Hematopoietic multipotent progenitor cell treated with erythropoietin and hydrocortisone succinate and interleukin-3 and kit ligand, for 4 days (in vitro differentiated cells): ENCODE results near the gene CTTN.

Experiments
- DNase-seq: peaks from one replicate; pipeline ENCODE4 v3.0.0-alpha.2; 2015

The CTTN gene

DNA sequence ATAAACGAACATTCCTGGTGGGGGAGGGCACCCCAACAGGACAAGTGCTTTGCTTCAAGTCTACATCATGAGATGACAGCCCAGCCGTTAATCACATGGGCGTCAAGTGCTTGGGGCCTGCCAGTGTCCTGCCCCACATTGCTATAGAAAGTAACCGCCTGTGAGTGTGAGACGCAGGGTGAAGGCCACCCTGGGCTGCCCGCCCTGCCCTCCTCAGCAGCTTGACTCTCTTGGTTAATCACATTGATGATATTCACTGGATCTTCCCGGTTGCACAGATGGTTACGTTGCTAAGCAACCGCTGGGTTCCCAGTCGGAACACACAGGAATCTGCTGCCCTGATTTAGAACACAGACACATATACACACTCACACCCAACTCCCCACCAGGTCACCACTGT lies 79.3 kb downstream of the CTTN start:
- DNase-seq, result no peak

DNA sequence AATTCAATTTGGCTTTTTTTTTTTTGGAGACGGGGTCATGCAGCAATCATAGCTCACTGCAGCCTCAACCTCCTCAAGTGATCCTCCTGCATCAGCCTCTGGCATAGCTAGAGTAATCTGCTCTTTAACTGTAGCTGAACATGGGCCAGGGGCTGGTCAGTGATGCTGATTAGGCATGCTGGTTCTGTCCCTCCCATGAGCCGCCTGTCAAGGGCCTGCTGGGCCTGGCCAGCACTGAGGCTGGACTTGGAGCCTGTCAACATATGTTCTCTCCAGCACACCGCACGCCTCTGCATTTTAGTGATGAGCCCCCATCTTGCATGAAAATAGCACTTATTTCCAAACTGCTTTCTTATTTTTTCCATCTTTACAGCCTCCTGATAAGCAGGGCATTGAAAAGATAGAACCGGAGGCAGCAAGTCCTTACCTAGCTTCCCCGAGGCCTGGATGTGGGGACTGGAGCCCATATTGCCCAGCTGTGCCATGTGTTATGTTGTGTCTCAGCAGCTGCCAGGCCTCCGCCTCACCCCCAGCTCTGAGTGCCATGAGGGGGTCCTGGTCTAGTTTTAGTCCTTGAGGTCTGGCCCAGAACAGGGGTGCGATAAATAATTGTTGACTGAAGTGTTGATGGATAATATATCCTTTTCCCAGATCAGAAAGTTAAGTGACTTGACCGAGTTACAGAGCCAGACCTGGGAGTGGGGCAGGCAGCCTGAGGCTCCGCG lies 80.0 kb downstream of the CTTN start:
- no peak for DNase-seq

DNA sequence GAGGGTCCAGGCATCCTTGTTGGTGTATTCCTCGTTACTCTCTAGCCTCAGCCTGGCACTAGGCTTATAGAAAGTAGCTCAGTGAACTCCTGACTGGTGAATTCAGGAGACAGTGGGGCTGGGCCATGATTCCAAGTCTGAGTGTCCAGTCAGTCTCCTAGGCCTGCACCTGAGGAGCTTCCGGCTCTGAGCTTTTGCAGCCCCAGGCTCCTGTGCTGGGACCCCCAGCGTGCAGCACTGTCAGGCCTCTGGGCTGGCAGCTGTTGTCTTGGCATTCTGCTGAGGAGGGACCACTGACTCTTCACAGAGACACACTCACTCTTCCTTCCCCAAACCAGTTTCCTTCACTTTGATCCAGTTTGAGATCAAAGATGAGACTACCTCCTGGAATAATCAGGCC lies 82.4 kb downstream of the CTTN start:
- no peak for DNase-seq

DNA sequence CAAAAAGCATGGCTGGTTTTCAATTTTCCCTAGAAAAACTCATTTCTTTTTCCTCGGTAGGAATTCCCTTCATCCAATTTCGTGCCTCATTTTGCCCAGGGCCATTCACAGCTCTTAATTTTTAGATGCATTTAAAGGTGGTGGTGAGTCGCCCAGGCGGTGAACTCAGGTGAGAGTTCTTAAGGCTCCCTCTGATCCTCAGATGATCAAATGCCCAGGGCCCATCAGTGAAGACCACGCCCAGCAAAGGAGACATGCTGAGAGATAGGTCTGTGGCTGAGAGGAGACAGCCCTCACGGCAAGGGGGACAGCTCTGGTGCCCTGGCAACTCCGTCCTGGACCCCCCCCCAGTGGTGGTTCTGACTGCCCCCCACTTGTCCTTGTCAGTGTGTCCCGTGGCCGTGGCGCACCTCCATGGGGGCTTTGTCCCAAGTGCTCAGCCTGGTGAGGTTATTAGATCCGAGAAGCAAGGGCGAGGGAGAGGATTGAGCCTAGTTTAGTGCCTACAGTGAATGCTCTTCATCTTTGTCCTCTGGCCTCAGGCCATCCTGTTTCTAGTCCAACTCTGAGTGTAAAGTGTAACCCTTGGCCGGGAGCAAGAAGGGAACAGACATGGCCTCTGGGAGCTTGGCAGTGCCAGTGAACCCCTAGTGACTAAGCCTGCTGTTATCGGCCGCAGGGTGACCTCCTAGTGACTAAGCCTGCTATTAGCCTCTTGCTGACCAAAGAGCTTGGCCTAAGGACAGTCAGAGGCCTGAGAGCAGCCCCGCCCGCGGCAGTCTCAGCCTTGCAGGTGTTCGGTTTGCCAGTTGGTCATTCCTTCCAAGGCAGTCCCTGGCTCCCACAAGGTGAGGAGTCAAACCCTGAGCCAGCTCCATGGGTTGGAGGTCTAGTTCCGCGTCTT lies 83.5 kb downstream of the CTTN start:
- DNase-seq, result no peak

DNA sequence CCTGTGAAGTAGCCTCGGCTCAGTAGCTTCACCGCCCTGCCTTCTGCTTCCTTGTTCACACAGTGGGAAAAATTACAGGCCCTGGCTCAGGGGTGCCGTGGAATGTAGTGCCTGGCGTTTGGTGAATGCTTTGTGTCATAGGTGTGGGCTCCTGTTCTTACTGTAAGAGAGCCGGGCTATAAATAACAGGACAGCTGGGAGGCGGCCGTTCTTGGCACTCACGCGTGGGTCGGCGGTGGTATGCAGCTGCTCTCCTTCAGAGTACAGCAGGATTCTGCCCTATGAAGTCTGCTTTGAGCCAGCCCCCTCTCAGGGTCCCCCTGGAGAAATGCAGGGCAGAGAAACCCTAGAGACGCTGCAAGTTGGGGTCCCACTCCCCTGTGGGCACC lies 84.2 kb downstream of the CTTN start:
- no peak for DNase-seq

- DNase-seq, result peak; percentile 73
Observed at GRCh38 chr11:70483077-70483861, 84.9 kb downstream of the CTTN start.

GRCh38 chr11:70483917-70484316 lies 85.6 kb downstream of the CTTN start:
- DNase-seq, result no peak

DNA sequence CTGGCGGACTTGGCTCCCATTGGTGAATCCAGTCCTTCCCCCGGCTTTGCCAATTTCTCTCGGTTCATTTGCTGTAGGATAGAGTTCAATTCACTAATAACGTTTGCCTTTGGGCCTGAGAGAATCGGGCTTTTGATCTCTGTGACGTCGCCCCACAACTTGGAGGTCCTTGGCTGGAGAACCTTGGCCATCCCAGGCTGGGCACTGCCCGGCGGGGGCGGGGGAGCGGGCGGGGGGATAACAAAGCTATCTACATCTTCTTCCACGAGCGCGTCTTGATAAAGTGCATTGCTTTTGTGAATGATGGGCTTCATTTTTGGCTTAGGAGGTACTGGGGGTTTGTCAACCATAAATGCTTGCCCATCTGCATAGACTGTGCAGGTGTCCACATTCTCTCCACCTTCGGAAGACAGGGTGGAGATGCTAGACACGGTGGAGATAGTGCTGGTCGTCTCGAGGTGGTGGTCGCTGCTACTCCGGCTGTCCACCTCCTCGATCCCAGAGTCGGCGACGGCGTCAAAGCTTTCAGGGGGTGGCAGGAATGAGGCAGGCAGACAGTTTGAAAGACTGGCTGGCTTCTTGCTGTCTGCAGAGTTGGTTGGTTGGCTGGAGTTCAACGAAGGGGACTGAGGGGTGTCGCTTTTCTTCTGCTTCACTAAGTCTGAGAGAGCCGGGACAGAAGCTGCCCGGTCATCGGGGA lies 87.1 kb downstream of the CTTN start:
- DNase-seq, result no peak

- DNase-seq, result no peak
Observed at GRCh38 chr11:70486026-70486415, 87.7 kb downstream of the CTTN start.
